GM19043 (cell line): ENCODE results near the gene NDUFA5.
"Not testable (repeated sequence)": the region's sequence is repeated elsewhere in the genome, so short reads cannot be mapped to it uniquely, and the experiment has no call there.

Experiments
- ATAC-seq: cut with Tn5 transposase; IDR thresholded peaks from one replicate; pipeline ENCODE4 v1.9.1; 2021; ENCODE audit warnings: low read depth; ENCODE audit not compliant: unreplicated experiment

Gene NDUFA5

DNA sequence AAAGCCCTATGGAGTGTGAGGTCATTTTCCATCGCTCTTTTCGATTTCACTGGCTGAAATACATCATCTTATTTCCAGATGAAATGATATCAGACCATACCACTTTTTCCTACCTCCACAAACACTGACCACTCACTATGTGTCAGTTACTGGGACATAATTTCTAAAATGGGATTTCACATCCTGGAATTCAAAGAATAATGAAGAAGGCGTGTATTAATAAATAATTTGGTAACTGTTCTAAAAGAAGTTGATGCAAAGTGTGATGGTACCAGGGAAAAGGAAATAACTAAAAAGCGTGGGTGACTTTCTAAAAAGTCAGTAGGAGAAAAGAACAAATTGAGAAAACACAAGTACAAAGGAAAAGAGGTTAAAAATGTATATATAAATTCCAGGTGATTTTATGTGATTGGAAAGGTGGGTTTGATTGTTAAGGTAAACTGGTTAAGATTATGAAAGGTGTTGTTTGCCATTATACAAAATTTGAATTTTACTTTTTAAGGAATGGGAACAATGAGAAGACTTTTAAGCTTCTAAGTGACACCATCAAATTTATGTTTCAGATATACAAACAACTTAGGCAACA is 764 bp upstream of the NDUFA5 start:
- ATAC-seq, result no peak

DNA sequence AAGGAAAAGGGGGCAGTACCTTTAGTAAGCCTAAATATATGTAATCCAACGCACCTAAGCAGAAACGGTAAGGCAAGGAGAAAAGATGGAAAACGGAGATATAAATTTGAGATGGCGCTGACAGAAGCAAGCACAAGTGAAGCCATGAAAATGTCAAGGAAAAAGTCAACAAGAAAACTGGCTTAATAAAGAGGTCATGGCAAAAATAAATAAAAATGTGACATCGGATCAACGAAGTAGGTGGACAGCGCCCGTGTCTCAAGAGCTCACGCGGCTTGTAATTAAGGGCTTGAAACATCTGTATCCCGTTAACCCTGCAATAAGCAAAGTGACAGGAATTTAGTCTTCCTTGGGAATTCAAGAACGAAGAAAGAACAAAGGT is 611 bp downstream of the NDUFA5 start:
- no peak for ATAC-seq

DNA sequence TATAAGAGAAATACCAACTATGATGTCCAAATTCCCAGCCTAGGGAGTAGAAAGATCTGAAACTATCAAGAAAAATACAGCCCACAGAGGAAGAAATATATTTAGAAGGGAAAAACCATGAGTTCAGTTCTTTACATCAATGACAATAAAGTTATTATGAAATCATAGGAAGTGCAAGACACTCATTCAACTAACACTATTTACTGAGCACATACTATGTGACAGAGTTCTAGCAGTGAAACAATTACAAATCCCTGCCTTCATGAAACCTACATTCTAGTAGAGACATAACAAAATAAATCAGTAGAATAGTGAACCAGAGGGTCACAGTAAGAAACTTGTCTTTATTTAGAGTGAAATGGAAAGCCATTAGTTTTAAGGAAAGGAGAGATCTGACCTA is 2.1 kb downstream of the NDUFA5 start:
- ATAC-seq, result no peak

- no peak for ATAC-seq
Observed at GRCh38 chr7:123553159-123553558, 4.5 kb downstream of the NDUFA5 start.

DNA sequence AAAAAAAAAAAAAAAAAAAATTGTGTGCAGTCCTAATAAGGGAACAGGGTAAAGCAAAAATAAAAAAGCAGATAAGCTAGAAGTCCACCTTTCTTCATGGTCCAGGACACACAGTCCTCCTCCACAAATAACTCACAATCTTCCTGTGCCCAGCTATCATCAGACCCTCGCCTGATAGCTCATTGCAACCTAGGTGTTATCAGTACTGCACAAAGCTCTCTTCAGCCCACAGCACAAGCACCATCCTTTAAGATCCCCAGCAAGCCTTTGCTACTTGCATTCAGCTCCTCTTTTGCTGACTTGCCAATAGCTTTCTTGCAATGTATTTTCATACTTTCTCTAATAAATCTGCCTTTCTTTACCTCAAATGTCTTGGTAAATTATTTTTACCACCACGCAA is 5.0 kb downstream of the NDUFA5 start:
- ATAC-seq, result no peak

DNA sequence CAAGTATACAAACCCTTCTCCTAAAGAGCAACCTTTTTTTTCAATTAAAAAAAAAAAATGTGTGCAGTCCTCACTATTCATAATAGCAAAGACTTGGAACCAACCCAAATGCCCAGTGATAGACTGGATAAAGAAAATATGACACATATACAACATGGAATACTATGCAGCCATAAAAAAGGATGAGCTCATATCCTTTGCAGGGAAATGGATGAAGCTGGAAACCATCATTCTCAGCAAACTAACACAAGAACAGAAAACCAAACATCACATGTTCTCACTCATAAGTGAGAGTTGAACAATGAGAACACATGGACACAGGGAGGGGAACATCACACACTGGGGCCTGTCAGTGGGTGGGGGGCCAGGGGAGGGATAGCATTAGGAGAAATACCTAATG is 5.5 kb downstream of the NDUFA5 start:
- not testable (repeated sequence) for ATAC-seq

GRCh38 chr7:123548406-123548805 is 9.2 kb downstream of the NDUFA5 start:
- no peak for ATAC-seq

DNA sequence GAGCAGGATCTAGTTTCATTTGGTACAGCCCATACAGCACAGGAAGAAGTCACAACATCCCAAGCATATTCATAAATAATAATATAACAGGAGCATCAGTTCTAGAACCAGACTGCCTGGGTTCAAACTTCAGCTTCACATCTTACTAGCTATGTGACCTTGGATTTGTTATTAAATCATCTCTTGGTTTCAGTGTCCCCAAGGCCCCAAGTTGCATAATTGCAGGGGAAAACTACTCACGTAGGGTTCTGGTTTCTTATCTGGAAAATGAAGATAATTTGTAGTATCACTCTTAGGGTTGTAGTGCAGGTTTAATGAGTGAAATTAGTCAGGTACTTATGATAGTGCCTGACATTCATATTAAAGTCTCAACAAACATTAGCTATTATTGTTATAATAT is 17.7 kb downstream of the NDUFA5 start:
- no peak for ATAC-seq

DNA sequence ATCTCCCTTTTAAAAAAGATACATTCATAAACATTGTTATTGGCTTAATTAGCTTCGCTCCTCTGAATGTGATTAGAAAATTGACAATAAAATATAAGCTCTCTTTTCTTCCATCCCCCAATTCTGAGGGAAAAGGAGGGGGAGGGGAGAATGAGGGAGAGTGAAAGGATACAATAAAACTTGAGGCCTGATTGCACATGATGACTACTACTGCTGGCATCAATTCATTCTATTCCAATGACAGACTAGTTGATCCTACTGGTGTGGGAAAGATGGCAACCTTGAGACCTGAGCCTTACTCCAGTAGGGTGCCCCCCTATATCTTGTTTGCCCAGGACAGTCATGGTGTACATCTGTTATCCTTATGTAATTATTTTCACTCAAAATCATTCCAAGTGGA is 18.7 kb downstream of the NDUFA5 start:
- ATAC-seq, result no peak

- no peak for ATAC-seq
Observed at GRCh38 chr7:123538189-123538714, 19.4 kb downstream of the NDUFA5 start.

GRCh38 chr7:123537026-123537642 is 20.5 kb downstream of the NDUFA5 start:
- no peak for ATAC-seq

DNA sequence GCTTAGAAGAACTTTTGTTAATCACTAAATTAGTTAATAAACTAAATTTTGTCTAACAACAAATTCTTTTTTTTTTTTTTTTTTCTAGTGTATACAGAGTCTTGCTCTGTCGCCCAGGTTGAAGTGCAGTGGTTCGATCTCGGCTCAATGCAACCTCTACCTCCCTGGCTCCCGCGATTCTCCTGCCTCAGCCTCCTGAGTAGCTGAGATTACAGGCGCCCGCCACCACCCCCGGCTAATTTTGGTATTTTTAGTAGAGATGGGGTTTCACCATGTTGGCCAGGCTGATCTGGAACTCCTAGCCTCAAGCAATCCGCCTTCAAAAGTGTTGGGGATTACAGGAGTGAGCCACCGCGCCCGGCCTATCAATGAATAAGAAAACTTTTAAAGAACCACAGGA is 22.1 kb downstream of the NDUFA5 start:
- no peak for ATAC-seq

DNA sequence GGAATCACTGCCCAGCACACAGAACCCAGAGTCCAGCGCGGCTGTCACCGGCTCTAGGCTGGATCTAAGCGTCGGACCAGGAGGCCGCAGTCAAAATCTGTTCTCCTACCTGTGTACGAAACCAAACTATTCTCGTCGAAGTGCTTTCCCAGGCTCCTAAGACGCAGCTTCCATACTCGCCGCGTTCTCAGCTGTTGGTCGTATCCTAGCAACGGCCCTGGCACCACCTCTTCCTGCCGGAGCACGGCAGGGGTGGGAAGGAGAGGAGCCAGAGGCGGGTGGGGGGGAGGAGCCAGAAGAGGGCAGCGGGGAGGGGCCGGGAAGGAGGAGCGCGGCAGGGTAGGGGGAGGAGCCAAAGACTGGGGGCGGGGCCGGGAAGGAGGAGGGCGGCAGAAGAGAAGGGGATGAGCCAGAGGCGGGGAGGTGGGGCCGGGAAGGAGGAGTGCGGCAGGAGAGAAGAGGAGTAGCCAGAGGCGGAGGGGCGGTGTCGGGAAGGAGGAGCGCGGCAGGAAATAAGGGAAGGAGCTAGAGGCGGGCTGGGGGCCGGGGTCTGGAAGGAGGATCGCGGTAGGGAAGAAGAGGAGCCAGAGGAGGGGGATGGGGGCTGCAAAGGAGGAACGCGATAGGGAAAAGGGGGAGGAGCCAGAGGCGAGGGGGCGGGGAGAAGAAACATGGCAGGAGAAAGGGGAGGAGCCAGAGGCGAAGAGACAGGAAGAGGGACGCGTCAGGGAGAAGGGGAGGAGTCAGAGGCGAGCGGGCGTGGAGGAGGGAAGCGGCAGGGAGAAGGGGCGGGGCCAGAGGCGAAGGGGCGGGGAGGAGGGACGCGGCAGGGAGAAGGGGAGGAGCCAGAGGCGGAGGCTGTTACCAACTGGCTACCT is 23.0 kb downstream of the NDUFA5 start, which contains the start of gene IQUB:
Gene IQUB (minus strand): TSS at position 213 of the 878 bp plus-strand sequence. CDS start 22,255 bp downstream, outside the sequence.
- peak; percentile 74 for ATAC-seq

DNA sequence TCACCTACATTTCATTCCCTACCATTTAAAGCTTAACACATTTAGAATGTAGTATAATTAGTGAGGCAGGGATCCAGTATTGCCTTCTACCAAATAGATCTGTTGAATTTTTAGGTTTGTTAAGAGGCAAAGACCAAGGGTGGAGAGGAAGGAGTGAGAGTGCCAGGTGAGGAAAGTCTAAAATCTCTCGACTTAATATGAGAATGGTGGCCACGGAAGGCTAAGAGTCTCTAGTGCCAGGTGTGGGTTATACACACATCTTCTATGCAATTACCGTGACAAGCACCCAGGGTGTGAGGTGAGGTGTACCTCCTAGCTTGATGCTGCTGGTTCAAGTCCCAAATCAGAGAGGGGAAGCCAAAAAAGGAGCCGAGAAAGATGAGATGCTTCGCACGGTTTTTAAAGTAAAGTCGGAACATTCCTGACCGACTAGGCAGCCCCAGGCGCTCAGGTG is 23.7 kb downstream of the NDUFA5 start:
- ATAC-seq, result peak; percentile 7

DNA sequence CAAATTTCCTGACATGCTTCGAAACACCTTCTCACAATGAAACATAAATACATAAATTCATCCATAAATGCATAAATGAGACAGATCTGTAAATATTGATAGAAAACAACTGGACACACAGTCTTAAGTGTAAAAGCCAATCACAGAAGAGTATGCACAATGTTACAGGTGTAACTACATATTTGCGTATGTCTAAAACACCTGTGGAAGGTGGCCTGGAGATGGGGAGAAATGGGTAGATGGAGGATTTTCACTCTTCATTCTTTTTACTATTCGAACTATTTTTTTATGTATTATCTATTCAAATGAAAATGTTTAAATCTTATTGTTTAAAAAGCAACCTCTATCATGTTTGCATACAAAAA is 24.1 kb downstream of the NDUFA5 start:
- no peak for ATAC-seq

GRCh38 chr7:123532788-123533552 is 24.6 kb downstream of the NDUFA5 start:
- not testable (repeated sequence) for ATAC-seq

DNA sequence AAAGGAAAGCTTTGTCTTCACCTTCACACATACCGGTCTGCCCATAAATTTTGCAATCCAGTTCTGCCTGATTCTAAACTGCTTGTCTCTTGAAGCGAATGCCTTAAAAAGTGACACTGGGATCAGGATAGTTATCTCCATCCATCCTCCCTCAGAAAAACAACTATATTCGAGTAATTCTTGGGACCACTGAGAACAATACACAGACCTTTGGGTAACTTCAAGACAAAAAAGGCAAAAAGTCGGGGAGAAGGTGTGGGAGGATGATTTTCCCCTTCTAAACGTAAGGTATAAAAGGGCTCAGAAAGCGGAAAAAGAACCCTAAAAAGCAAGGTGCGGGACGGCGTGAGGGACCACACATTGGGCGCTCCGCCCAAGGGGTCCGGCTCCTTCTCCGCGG is 25.3 kb downstream of the NDUFA5 start:
- ATAC-seq, result not testable (repeated sequence)

DNA sequence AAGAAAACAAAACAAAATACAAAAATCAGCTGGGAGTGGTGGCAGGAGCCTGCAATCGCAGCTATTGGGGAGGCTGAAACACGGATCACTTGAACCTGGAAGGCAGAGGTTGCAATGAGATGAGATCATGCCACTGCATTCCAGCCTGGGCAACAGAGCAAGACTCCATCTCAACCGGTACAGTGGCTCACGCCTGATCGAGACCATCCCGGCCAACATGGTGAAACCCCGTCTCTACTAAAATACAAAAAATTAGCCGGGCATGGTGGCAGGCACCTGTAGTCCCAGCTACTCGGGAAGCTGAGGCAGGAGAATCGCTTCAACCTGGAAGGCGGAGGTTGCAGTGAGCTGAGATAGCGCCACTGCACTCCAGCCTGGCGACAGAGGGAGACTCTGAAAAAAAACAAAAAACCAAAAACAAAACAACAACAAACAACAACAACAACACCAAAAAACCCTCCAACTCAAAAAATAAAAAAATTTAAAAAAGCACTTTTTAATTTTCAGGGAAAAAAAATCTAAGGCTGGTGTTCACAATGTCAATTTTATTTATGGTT is 27.5 kb downstream of the NDUFA5 start:
- not testable (repeated sequence) for ATAC-seq

DNA sequence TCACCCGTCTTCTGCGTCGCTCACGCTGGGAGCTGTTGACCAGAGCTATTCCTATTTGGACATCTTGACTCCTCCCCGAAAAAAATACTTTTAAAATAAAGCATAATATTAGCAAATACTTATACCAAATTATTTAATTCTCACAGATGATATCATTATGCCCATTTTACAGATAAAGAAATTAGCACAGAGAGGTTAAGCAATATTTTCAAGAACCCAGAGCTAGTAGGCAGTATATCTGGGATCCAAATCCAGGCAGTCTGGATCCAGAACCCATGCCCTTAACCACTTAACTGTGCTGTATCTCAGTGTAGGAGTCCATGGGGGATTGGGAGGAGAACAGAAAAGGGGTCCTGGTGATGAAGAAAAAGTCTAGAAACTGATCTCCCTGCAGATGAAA is 29.4 kb downstream of the NDUFA5 start:
- no peak for ATAC-seq

- ATAC-seq, result not testable (repeated sequence)
Observed at GRCh38 chr7:123527712-123528225, 29.8 kb downstream of the NDUFA5 start.
